ENCODE results near the gene LONRF2.

LONRF2 gene

GRCh38 chr2:100237770-100238169, 84.5 kb downstream of the LONRF2 start:
- no peak for DNase-seq

- no peak for DNase-seq
Measured at GRCh38 chr2:100237163-100237562, 85.1 kb downstream of the LONRF2 start.

- DNase-seq: no peak
Measured at GRCh38 chr2:100236166-100236565, 86.1 kb downstream of the LONRF2 start.

- DNase-seq: no peak
Measured at GRCh38 chr2:100235581-100235980, 86.7 kb downstream of the LONRF2 start.

- DNase-seq: no peak
Measured at GRCh38 chr2:100235098-100235497, 87.2 kb downstream of the LONRF2 start.

GRCh38 chr2:100234141-100234540, 88.2 kb downstream of the LONRF2 start:
- DNase-seq: no peak

GRCh38 chr2:100233061-100233460, 89.2 kb downstream of the LONRF2 start:
- DNase-seq: no peak

- DNase-seq: no peak
Measured at GRCh38 chr2:100230754-100231153, 91.5 kb downstream of the LONRF2 start.

- DNase-seq: no peak
Measured at GRCh38 chr2:100228967-100229366, 93.3 kb downstream of the LONRF2 start.

- DNase-seq: no peak
Measured at GRCh38 chr2:100228415-100228814, 93.9 kb downstream of the LONRF2 start.

- DNase-seq: no peak
Measured at GRCh38 chr2:100224988-100225710, 97.2 kb downstream of the LONRF2 start.

GRCh38 chr2:100223502-100223901, 98.8 kb downstream of the LONRF2 start:
- DNase-seq: no peak

Data from amygdala (tissue), 56 donors.